HG03520 (cell line): ENCODE results near the gene CCDC63.
"Not testable (repeated sequence)": the region's sequence is repeated elsewhere in the genome, so short reads cannot be mapped to it uniquely, and the experiment has no call there.

Source experiments
- ATAC-seq: cut with Tn5 transposase; IDR thresholded peaks from one replicate; pipeline ENCODE4 v1.9.1; 2021; ENCODE audit warnings: mild to moderate bottlenecking, moderate library complexity; ENCODE audit not compliant: unreplicated experiment

Gene CCDC63

GRCh38 chr12:110844131-110844530 lies 2.7 kb upstream of the CCDC63 start:
- no peak for ATAC-seq

GRCh38 chr12:110844551-110845338 lies 2.0 kb upstream of the CCDC63 start:
- no peak for ATAC-seq

GRCh38 chr12:110845339-110845682 lies 1.5 kb upstream of the CCDC63 start:
- ATAC-seq, result no peak

GRCh38 chr12:110848314-110848923 lies 1.6 kb downstream of the CCDC63 start:
- no peak for ATAC-seq

GRCh38 chr12:110849221-110849620 lies 2.4 kb downstream of the CCDC63 start:
- ATAC-seq, result no peak

- no peak for ATAC-seq
These were observed 3.1 kb downstream of the CCDC63 start for GRCh38 chr12:110849748-110850403.

GRCh38 chr12:110850762-110851161 lies 4.0 kb downstream of the CCDC63 start:
- ATAC-seq, result no peak

- no peak for ATAC-seq
These were observed 7.0 kb downstream of the CCDC63 start for GRCh38 chr12:110853836-110854235.

- ATAC-seq, result no peak
These were observed 9.8 kb downstream of the CCDC63 start for GRCh38 chr12:110856542-110856941.

- no peak for ATAC-seq
These were observed 10.7 kb downstream of the CCDC63 start for GRCh38 chr12:110857528-110857927.

GRCh38 chr12:110857954-110858353 lies 11.2 kb downstream of the CCDC63 start:
- not testable (repeated sequence) for ATAC-seq

GRCh38 chr12:110858848-110859247 lies 12.1 kb downstream of the CCDC63 start:
- no peak for ATAC-seq

GRCh38 chr12:110860833-110861296 lies 14.1 kb downstream of the CCDC63 start:
- no peak for ATAC-seq

GRCh38 chr12:110861729-110862128 lies 14.9 kb downstream of the CCDC63 start:
- ATAC-seq, result no peak

- no peak for ATAC-seq
These were observed 15.5 kb downstream of the CCDC63 start for GRCh38 chr12:110862329-110862728.

GRCh38 chr12:110863161-110863560 lies 16.4 kb downstream of the CCDC63 start:
- ATAC-seq, result no peak

GRCh38 chr12:110865521-110865920 lies 18.7 kb downstream of the CCDC63 start:
- ATAC-seq, result no peak

- ATAC-seq, result no peak
These were observed 22.2 kb downstream of the CCDC63 start for GRCh38 chr12:110869026-110869425.

GRCh38 chr12:110869803-110870202 lies 23.0 kb downstream of the CCDC63 start:
- ATAC-seq, result no peak

- ATAC-seq, result no peak
These were observed 25.3 kb downstream of the CCDC63 start for GRCh38 chr12:110872100-110872499.

- ATAC-seq, result no peak
These were observed 27.6 kb downstream of the CCDC63 start for GRCh38 chr12:110874351-110874750.

GRCh38 chr12:110874781-110875180 lies 28.0 kb downstream of the CCDC63 start:
- no peak for ATAC-seq
